Measurements from ENCODE around the gene MAPT.
"Not testable (repeated sequence)": the region's sequence is repeated elsewhere in the genome, so short reads cannot be mapped to it uniquely, and the experiment has no call there.

Gene MAPT

DNA sequence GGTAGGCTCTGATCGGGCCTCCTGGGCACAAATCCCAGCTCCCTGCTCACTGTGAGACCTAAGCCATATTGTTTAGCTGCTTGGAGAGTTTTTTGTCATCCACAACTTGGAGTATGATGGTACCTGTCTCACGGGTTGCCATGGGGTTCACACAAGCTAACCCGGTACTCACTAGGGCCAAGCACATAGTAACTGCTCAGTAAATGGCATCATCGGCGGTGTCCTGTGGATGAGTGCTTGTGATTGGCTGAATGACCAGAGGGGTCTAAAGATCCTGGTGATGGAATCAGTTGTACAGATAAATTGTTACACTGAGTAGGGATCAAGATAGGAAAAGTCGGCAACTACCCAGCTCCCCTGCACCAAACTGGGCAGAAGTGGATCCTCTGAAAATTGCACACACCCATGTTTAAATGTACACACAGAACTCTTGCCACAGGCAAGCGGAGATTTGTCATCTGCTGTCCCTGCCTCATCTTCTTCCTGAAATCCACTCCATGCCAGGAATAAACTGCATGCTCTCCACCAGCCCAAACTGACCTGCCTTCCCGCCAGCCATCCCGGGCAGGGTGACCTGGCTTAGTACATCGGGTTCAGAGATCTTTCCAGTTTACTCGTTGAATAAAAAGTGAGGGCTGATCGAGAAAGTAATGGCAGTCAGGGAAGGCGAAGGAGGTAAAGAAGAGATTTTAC is 6.5 kb downstream of the MAPT start:
- no peak for DNase-seq

DNA sequence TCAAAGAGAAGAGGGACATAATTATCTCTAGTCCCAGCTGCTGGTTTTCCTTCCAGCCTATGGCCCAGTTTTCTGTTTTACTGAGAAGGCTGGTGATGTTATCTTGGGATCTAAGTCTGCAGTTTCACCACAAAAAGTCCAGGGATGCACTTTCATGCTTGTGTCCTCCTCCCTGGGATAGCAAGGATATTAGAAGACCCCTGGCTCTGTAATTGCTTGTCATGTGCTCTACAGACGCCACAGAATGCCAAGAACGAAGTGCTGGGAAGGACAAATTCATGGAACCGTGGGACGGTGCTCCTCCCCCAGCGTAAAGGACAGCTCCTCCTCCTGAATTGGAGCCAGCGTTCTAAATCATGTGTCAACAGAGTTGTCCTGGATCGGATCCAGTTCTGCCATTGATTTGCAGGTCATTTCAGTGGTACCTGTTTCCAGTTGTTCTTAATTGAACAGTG is 8.6 kb downstream of the MAPT start:
- no peak for DNase-seq

DNA sequence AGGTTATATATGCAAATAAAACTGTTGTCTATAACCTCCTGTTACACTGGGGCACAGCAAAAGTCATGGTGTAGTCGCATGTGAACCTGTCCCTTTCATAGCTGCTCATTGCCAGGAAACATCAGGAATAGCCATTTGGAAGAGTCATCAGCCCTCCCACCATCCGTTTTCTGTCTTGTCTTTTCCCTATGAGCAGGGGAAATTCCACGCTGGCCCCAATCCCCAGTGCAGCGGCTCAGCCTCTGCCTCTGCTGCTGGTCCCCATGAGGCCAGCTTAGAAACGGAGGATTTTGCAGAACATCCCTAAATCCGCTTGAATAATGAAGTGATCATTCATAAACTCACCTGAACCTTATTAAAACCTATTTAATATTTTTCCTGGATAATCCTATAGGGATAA is 10.5 kb downstream of the MAPT start:
- no peak for DNase-seq

DNA sequence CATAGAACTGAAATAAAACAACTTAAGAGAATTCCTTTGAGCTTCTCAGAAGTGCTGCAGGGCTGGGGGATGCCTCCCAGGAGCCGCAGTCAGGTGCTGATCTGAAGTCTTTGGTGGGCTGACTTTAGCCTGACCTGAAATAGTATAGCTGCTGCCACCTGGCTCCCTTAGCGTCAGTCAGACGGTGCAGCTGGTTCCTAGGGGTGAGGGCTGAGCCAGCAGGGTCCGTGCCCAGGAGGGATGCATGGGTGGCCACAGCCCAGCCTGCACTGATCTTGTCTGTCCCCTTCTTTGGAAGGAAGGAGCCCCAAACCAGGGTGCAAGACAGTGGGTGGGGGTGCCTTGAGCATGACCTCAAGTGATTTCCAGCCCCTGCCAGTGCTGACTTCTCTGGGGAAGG is 11.5 kb downstream of the MAPT start:
- no peak for DNase-seq

DNA sequence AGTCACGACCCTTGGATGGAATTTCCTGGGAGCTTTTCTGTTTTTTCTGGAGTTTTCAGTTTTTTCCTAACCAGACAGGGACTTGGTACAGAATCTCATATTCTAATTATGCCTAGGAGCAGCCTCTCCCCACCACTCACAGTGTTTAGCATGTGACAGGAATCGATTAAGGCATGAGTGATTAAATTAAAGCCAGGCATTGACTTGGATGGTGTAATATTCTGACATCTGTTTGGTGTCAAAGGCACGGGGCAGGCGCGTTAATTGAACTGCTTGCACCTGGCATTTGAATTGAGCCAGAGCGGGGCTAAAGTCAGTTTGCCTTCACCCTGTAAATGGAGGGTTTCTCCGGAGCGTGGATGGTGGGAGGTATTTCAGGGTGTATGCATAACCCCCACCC is 11.9 kb downstream of the MAPT start:
- no peak for DNase-seq

DNA sequence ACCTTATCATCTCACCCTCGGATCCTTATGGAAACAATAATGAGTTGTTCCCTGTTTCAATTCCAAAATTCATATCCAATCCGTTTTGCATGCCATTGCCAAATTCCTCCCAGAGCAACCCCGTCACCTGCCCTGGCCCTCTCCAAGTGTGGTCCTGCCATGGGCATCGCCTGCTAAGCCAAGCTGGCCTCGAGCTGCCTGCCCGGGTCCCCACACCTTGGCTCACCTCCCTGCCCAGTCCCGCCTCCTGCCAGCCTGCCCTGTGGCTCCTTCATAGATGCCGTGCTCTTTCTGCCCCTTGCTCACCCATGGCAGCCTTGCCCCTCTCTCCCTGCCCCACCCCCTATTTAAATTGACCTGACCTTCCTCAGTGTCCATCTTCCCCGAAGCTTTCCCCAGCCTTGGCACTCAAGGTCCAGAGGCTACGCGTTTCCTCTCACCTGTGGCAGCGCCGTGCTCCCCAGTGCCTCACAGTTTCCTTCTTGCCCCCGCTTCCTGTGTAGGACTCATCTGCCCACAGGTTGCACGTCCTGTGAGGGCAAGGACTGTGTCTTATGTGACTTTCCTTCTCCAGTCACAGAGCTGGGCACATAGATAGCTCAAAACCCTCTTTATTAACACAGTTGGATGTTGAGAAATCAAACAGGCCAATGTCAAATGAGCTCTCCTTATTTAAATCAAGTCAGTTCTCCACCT is 12.7 kb downstream of the MAPT start:
- DNase-seq = no peak

DNA sequence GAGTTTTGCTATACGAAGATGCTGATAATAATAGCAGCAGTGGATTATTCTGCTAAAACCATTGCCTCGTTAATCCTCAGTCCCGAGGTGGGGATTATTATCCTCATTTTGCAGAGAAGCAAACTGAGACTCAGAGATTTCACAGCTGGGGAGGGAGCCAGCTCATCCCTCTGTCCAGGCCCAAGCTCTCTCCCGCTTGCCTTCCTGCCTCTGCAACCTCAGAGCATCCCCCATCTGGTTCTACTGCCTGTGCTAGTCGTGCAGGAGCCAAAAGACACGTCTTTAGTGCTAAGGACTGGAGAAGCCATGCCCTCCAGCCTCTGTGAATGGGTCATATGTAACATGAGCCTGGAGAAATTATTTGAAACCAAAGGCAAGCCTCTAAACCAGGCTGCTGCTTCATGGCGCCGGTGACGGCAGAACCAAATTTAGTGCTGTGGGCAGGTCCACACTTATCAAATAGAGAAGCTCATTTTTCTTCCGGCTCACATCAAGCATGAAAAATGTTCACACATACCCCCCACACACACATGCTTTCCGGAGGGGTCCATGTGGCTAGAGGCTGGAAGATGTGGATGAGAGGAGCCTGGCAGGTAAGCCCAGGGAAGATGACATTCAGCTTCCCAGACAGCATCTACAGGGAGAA is 13.5 kb downstream of the MAPT start:
- DNase-seq = no peak

DNA sequence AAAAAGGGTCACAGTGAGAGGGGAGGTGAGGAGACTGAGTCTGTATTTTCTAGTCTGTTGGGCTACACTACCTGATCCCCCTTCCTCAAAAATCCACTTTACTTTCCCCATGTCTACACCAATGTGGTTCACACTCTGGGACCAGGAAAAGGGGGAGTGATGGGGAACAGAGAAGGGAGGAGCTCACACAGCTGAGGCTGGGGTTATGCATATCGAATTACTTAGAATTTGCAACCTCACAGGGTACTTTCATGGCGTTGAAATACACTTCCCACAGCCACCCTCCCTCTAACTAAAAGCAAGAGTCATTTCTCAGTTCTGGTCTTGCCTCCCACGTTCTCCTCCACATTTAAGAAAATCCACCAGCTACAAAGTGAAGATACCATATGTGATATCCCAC is 14.1 kb downstream of the MAPT start:
- DNase-seq = no peak

DNA sequence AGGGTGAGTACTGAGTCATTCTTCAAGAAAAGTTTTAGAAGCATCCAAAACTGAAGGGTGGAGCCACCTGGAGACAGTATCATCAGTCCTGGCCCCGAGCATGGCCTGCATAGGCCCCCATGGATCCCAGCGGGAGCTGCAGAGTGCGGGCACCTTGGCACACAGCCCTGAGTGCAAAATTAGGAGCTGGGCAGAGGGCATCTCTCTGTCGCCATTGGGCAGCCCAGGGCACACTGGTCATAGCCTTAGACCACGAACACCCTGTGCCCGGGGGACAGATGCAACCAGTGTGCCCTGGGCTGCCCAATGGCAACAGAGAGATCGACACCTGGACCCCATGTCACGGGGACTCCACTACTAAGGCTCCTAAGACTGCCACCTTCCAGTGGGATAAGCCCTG is 14.6 kb downstream of the MAPT start:
- DNase-seq = no peak

DNA sequence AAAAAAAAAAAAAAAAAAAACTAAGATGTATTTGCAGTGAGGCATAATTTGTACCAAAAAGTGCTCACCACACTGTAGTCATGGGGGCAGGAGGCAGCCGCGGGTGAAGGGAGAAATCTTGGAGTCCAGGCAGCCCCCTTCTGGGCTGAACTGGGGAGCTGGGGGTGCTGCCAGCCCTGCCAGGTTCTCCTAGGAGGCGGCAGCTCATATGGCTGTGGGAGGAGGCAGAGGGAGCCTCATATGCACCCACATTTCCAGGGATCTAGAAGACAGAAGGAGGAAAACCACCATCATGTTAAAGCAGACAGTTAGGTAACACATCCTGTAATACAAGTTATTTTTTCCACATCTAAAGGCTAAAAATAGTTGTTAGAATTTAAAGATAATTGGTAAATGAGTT is 16.3 kb downstream of the MAPT start:
- no peak for DNase-seq

DNA sequence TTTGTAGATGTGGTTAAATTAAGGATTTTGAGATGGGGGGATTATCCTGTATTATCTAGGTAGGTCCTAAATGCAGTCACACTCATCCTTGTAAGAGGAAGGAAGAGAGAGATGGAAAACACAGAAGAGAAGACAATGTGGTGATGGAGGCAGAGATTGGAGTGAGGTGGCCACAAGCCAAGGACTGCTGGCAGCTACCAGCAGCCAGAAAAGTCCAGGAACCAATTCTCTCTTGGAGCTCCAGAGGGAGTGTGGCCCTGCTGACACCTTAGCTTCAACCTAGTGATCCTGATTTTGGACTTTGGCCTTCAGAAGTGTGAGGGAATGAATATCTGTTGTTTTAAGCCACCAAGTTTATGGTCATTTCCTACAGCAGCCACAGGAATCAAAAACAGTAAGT is 18.0 kb downstream of the MAPT start:
- DNase-seq = no peak

DNA sequence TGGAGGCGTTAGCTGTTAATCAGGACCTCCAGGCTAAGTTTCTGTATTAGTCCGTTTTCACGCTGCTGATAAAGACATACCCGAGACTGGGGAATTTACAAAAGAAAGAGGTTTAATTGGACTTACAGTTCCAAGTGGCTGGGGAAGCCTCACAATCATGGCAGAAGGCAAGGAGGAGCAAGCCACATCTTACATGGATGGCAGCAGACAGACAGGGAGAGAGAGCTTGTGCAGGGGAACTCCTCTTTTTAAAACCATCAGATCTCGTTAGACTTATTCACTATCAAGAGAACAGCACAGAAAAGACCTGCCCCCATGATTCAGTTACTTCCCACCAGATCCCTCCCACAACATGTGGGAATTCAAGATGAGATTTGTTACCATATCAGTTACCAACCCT is 18.7 kb downstream of the MAPT start:
- DNase-seq = not testable (repeated sequence)

DNA sequence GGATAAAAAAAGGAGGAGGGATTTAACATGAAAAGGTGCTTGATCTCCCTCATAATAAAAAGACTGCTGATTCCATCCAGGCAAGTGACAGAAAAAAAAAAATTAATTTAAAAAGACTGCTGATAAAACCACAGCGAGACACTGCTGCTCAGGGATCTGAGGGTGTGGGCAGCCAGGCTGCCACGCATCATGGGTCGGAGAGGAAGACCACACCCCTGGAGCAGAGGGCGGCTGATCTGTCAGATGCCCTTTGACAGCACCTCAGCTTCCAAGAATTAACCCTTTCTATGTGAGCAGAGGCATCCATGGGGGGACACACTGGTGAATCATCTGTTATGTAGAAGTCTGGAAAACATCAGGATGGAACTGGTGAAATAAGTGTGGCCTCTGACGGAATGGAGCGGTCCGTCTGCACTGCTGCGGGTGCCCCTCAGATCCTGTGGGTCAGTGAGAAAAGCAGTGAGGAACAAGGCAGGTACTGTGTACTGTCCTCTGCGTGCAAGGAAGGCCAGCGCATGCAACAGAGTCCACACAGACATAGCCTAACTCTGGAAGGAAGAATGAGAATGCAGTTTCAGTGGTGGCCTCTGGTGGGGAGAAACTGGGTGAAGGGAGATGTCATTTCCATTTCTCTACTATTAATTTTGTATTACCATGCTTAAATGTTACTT is 19.8 kb downstream of the MAPT start:
- no peak for DNase-seq

DNA sequence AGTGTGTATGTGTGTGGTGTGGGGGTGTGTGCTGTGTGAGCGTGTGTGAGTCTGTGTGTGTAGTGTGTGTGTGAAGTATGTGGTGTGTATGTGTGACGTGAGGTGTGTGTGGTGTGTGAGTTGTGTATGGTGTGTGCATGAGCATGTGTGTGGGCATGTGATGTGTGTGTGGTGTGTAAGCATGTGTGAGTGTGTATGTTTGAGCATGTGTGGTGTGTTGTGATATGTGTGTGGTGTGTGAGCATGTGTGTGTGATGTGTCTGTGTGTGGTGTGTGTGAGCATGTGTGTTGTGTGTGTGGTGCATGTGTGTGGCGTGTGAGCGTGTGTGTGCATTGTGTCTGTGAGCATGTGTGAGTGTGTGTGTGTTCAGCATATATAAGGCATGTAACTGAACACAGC is 20.9 kb downstream of the MAPT start:
- no peak for DNase-seq

DNA sequence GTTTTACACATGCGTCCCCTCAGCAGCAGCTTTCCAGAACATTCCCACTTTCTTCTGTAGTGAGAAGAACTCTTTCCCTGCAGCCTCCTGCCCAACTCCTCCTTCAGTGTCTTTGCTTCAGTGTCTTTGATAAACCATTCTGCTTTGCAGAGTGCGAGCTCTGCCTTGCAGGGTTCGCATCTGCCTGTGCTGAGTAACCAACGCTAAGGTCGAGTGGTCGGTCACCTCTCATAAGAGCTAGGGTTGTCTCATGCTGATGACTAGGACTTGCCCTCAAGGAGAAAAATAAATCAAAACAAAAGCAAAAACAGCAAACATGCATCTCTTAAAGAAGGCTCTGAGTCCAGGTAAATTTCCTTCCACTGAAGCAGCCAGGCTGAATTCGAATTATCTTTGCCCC is 22.7 kb downstream of the MAPT start:
- no peak for DNase-seq

DNA sequence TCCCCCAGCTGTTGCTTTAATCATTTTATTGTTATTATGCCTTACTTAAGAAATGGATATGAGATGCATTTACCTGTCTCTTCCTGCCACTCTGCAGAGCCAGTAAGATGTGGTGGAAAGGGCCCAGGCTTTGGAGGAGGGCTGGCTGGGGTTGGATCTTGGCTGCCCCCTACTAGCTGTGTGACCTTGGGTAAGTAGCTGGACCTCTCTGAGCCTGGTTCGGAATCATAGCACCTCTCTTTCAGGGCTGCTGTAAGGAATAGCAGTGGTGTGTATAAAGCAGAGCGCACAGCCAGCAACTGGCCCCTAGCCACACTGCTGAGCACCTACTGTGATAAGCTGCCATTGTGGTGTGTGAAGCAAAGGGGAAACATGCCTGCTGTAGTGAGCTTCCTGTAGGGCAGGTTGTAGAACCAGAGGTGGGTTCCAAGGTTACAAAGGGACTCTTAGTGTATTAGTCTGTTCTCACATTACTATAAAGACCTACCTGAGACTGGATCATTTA is 23.9 kb downstream of the MAPT start:
- no peak for DNase-seq

DNA sequence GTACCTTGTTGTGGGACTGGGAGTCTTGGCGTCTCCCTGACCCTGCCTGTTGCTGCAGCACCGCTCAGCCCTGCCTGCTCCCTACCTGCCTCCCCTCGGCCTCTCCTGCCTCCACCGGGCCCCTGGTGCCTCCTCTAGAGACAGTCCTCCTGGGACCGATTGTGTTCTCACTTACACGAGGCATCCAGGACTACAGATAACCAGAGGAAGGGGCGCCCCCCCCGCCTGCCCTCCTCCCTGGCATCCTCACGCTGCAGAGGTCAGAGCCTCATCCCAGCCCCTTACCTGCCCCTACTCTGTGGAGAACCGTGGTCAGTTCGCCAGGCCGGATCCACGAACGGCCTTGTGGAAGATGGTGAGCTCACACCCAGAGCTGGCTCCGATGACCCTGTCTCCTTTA is 24.8 kb downstream of the MAPT start:
- DNase-seq = no peak

DNA sequence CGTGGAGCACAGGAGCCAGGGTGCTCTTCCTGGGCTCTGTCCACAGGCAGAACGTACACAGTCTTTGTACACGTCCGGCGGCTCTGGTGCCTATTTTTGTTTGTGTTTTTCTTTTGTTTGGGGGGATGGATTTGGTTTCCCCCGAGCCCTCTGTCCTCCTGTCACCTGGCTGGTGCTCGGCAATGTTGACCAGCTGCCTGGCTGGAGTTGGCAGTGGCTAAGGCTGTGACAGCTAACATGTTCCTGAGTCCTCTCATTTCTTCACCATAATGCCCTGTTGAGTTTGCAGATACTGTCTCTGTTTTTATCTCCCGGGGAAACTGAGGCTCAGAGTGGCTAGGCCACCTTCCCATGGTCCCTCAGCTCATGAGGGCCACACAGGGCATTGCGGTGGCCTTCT is 25.7 kb downstream of the MAPT start:
- DNase-seq = no peak

DNA sequence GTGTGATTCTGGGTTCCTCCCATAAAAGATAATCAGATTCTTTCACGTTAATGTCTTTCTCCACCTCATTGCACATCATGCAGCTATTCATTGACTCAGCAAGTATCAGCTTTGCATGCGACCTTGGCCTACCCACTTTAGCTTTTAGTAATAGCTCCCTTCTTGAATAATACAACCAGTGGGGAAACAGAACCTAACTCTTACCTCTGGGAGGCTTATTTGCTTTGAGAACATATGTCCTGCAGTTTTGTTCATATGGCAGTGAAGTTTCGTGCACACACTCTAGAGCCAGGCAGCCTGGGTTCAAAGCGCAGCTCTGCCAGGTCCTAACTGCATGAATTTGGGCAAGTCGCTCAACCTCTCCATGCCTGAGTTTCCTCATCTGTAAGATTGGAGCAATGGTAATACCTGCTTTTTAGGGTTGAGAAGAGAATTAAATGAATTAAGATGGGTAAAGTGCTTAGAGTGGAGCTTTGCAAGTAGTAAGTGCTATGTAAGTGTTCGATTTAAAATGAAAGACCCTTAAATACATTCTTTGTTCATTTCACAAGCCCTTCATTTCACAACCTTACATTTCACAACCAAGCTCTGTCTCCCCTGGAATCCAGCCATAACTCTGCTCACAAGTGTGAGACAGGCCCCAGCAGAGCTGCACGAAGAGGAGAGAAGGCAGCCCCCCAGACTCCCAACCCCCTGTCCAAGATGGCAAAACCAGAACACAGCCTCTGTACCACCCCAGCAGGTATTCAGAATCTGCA is 29.3 kb downstream of the MAPT start:
- DNase-seq = no peak

DNA sequence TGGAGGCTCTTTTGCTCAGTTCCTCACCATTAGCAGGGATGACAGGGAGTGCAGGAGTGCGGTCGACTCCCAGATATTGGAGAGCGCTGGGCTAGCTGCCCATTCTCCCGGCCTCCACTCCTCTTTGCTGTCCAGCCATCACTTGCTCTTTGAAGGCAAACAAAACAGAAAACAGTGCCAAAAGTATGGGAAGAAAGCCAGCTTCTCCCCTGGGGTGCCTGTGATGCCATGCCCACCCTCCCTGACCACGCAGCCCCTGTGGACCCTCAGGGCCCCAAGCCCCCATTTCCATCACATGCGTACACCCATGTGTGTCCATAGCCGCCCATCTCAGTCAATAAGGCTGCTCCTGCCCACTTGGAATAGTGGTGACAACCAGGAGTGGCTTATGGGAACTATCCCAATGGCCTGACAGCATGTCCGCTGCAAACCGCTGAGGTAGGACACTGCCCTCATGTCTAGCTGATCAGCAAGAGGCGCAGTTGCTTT is 30.0 kb downstream of the MAPT start:
- DNase-seq = no peak

DNA sequence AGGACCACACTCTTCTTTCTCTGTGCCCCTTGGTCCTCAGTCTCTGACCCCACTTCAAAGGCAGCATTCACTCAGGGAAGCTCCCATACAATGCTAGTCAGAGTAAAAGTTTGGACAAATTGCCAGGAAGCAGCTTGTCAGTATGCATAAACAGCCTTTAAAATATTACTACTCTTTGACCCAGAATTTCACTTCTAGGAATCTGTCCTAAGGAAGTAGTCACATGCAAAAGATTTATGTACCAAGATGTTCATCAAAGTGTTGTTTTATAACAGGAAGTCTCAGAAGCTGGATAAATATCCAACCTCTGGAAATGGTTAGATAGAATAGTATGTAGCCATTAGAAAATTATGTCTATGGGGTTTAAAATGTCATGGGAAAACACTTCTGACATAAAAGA is 31.0 kb downstream of the MAPT start:
- no peak for DNase-seq

DNA sequence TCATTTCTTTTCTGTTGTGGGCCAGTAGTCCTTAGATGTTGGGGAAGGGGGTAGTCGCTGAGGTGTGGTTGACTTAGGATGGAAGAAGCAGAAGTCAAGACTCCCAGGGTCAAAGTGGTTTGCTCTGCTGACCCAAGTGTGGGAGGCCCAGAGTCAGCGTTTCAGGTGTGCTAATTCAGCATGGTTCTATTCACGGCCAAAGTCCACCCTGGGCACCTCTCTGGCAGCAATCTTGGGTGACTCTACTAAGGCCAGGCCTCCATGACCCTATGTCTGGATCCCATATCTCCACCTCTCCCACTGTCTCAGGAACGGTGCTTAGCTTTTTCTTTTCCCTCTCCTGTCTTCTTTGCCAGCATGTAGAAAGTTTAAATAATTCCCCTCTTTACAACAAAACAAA is 32.9 kb downstream of the MAPT start:
- DNase-seq = no peak
